Measurements from ENCODE around the gene NRAP.

The NRAP gene

DNA sequence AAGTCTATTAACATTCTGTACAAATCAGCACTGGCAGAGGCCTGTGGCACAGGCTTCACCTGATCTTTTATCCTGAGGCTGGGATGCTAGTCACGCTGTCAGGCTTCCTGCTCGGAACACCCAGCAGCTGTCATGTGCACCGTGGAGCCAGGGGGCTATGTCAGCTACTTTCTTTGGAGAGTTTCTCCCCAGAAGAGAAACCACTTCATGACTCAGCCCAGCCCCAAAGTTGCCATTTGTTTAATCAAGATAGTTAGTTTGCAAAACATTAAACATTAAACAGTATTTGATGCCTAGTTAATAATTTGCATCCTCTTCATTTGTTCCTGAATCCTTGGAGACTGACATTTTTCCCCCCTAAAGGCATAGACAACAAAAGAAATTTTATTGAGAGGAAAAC lies 111.1 kb downstream of the NRAP start, which contains the start of gene HABP2:
Gene HABP2 (plus strand): TSS at position 353 of the 400 bp plus-strand sequence. CDS start 69 bp downstream, outside the sequence.
- no peak for DNase-seq (ENCODE audit: extremely low read depth, insufficient read length)
- TF ChIP-seq, protein P1, sequence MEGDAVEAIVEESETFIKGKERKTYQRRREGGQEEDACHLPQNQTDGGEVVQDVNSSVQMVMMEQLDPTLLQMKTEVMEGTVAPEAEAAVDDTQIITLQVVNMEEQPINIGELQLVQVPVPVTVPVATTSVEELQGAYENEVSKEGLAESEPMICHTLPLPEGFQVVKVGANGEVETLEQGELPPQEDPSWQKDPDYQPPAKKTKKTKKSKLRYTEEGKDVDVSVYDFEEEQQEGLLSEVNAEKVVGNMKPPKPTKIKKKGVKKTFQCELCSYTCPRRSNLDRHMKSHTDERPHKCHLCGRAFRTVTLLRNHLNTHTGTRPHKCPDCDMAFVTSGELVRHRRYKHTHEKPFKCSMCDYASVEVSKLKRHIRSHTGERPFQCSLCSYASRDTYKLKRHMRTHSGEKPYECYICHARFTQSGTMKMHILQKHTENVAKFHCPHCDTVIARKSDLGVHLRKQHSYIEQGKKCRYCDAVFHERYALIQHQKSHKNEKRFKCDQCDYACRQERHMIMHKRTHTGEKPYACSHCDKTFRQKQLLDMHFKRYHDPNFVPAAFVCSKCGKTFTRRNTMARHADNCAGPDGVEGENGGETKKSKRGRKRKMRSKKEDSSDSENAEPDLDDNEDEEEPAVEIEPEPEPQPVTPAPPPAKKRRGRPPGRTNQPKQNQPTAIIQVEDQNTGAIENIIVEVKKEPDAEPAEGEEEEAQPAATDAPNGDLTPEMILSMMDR (IDR thresholded peaks at IDR 0.05; ENCODE audit: insufficient read depth, low read length, poor library complexity, severe bottlenecking), result no peak
- Histone ChIP-seq H3K27me3 (replicated peaks; ENCODE audit: control insufficient read depth, insufficient read depth, low read length) (peaks cover 1% of the 10 kb centered on the region; the same call in 1 of the 2 replicates), H3K36me3 (ENCODE audit: control insufficient read depth, insufficient read depth, low read length) (no peaks in the 10 kb centered on the region), H3K4me3 (replicated peaks; ENCODE audit: low read depth, low read length) (no peak within 1 kb of the TSS)

DNA sequence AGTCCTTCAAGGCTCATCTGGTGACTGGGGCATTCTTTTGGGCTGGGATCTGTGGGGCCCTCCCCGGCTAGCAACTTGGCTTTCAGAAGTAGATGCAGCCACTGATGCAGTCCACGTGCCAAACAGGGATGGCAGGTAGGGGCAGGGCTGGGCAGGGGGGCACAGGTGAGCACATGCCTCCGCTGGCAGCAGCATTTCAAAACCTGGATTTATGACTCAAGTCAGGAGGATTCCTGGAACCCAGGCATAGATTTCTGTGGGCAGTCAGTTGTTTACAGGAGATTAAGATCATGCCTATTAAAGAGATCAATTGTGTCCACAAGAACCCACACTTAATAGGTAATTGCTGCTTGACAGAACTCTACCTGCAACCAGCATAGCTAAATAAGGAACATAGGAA lies 111.8 kb downstream of the NRAP start:
- peaks cover 1% of the 10 kb centered on the region; the same call in 1 of the 2 replicates for H3K27me3 ChIP-seq (replicated peaks; ENCODE audit: control insufficient read depth, insufficient read depth, low read length)
- TF ChIP-seq, protein P1 (IDR thresholded peaks at IDR 0.05; ENCODE audit: insufficient read depth, low read length, poor library complexity, severe bottlenecking), result no peak
- no peaks in the 10 kb centered on the region for H3K36me3 ChIP-seq (ENCODE audit: control insufficient read depth, insufficient read depth, low read length)
- no peak overlapping the region for H3K4me3 ChIP-seq (replicated peaks; ENCODE audit: low read depth, low read length)
- DNase-seq (ENCODE audit: extremely low read depth, insufficient read length), result no peak

DNA sequence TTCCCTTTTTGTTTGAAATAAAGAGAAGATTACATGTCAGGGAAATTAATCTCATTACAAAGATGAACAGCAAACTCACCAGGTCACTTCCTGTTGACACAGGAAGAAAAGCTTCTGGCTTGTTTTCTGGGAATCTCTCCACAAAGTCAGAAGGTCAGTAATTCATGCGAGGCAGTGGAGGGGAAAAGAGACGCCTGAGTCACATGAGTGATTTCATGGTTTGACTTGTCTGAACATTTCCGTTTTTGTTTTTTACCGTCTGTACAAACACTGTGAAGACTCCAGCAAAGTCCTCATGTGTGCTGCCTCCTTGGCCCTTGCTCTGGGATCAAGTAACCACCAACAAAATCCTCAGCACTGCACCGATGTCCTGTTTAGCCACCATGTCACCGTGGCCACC lies 113.5 kb downstream of the NRAP start:
- H3K4me3 ChIP-seq (replicated peaks; ENCODE audit: low read depth, low read length), result no peak overlapping the region
- no peaks in the 10 kb centered on the region for H3K36me3 ChIP-seq (ENCODE audit: control insufficient read depth, insufficient read depth, low read length)
- TF ChIP-seq, protein P1 (IDR thresholded peaks at IDR 0.05; ENCODE audit: insufficient read depth, low read length, poor library complexity, severe bottlenecking), result no peak
- peaks cover 1% of the 10 kb centered on the region; the same call in 1 of the 2 replicates for H3K27me3 ChIP-seq (replicated peaks; ENCODE audit: control insufficient read depth, insufficient read depth, low read length)
- DNase-seq (ENCODE audit: extremely low read depth, insufficient read length), result no peak

DNA sequence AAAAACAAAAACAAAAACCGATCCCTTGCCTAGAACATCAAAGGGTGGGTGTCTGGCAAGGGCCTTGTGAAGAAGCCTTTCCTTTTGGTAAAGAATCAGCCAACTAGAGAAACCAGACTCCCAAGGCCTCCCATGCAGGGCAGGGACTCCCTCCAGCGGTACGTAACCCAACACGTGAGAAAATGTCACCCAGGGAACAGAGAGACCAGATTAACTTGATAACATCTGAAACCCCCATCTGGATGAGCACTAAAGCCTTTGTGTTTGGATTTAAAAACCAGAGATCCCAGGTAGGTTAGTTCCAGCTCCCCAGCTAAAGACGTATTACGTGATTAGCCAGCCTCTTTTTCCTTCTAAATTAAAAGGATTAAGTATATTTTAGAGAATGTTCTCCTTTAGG lies 114.0 kb downstream of the NRAP start:
- Histone ChIP-seq H3K4me3 (replicated peaks; ENCODE audit: low read depth, low read length) (no peak overlapping the region), H3K36me3 (ENCODE audit: control insufficient read depth, insufficient read depth, low read length) (no peaks in the 10 kb centered on the region), H3K27me3 (replicated peaks; ENCODE audit: control insufficient read depth, insufficient read depth, low read length) (peaks cover 1% of the 10 kb centered on the region; the same call in 1 of the 2 replicates)
- DNase-seq (ENCODE audit: extremely low read depth, insufficient read length), result no peak
- TF ChIP-seq, protein P1 (IDR thresholded peaks at IDR 0.05; ENCODE audit: insufficient read depth, low read length, poor library complexity, severe bottlenecking), result no peak

DNA sequence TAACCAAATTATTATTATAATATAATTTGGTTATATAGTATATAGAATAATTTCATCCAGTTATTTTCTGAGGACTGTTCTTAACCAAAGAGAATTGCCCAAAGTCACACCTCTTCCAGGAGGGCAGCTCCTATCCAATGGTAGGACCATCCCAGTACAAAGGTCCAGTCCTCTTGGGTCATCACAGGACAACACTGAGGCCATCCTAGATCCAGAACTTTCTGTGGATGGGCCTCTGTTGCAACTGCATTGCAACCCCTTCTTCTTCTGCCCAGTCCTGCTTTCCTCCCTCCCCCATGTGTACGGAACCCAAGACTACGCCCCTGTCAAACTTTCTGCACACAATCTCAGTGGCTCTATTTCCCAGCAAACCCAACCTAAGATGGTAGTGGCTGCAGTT lies 116.4 kb downstream of the NRAP start:
- Histone ChIP-seq H3K27me3 (replicated peaks; ENCODE audit: control insufficient read depth, insufficient read depth, low read length) (no peaks in the 10 kb centered on the region), H3K4me3 (replicated peaks; ENCODE audit: low read depth, low read length) (no peak overlapping the region), H3K36me3 (ENCODE audit: control insufficient read depth, insufficient read depth, low read length) (no peaks in the 10 kb centered on the region)
- DNase-seq (ENCODE audit: extremely low read depth, insufficient read length), result no peak
- TF ChIP-seq, protein P1 (IDR thresholded peaks at IDR 0.05; ENCODE audit: insufficient read depth, low read length, poor library complexity, severe bottlenecking), result no peak

DNA sequence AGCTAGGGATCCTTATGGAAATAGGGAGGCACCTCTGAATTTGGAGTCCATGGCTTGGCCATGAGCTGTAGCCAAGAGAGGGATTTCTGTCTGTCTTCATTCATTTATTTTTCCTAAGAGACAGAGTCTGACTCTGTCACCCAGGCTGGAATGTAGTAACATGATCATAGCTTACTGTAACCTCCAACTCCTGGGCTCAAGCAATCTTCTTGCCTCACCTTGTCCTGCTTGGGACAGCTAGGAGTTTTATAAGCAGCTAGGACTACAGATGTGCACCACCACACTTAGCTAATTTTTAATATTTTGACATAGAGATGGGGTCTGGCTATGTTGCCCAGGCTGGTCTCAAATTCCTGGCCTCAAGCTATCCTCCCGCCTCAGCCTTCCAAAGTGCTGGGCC lies 119.4 kb downstream of the NRAP start:
- no peak for DNase-seq (ENCODE audit: extremely low read depth, insufficient read length)
- Histone ChIP-seq H3K27me3 (replicated peaks; ENCODE audit: control insufficient read depth, insufficient read depth, low read length) (no peaks in the 10 kb centered on the region; the same call in 1 of the 2 replicates), H3K36me3 (ENCODE audit: control insufficient read depth, insufficient read depth, low read length) (no peaks in the 10 kb centered on the region), H3K4me3 (replicated peaks; ENCODE audit: low read depth, low read length) (no peak overlapping the region)
- TF ChIP-seq, protein P1 (IDR thresholded peaks at IDR 0.05; ENCODE audit: insufficient read depth, low read length, poor library complexity, severe bottlenecking), result no peak
